Upper lobe of left lung (tissue), 4 donors: ENCODE results near the gene HAO2.

Experiments used
- CTCF ChIP-seq, 6 experiments: fragments of 450-650 bp in 4 of 6; fragments of 200-600 bp in 2 of 6; sonication (generic) in 2 of 6; IDR thresholded peaks; one replicate each; pipeline ENCODE4 v1.5.1; 2016 to 2019; ENCODE audit warnings: antibody characterized with exemption in 6 of 6
- POLR2A ChIP-seq, 4 donors: fragments of 450-650 bp; IDR thresholded peaks; one replicate each; pipeline ENCODE4 v1.5.1; 2016 to 2017; ENCODE audit warnings: antibody characterized with exemption in 4 of 4, mild to moderate bottlenecking in 2 of 4

GRCh38 chr1:119409731-119410130, 41.1 kb downstream of the HAO2 start:
- no peak for TF ChIP-seq CTCF (IDR thresholded peaks at IDR 0.05)
- no peak for TF ChIP-seq POLR2A (IDR thresholded peaks at IDR 0.05)
